Measurements from ENCODE around the gene NRAS.
"Not testable (repeated sequence)": the region's sequence is repeated elsewhere in the genome, so short reads cannot be mapped to it uniquely, and the experiment has no call there.

Gene NRAS

GRCh38 chr1:114755006-114755931, 38.7 kb upstream of the NRAS start:
- TF ChIP-seq, protein P1, sequence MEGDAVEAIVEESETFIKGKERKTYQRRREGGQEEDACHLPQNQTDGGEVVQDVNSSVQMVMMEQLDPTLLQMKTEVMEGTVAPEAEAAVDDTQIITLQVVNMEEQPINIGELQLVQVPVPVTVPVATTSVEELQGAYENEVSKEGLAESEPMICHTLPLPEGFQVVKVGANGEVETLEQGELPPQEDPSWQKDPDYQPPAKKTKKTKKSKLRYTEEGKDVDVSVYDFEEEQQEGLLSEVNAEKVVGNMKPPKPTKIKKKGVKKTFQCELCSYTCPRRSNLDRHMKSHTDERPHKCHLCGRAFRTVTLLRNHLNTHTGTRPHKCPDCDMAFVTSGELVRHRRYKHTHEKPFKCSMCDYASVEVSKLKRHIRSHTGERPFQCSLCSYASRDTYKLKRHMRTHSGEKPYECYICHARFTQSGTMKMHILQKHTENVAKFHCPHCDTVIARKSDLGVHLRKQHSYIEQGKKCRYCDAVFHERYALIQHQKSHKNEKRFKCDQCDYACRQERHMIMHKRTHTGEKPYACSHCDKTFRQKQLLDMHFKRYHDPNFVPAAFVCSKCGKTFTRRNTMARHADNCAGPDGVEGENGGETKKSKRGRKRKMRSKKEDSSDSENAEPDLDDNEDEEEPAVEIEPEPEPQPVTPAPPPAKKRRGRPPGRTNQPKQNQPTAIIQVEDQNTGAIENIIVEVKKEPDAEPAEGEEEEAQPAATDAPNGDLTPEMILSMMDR (IDR thresholded peaks at IDR 0.05; ENCODE audit: low read depth, low read length): no peak
- no peak for DNase-seq (ENCODE audit: extremely low read depth, low read depth)

GRCh38 chr1:114753702-114754101, 37.1 kb upstream of the NRAS start:
- DNase-seq (ENCODE audit: extremely low read depth, low read depth): not testable (repeated sequence)

- TF ChIP-seq, protein P1 (IDR thresholded peaks at IDR 0.05; ENCODE audit: low read depth, low read length): no peak
- no peak for DNase-seq (ENCODE audit: extremely low read depth, low read depth)
These were observed 36.6 kb upstream of the NRAS start for GRCh38 chr1:114753143-114753542.

DNA sequence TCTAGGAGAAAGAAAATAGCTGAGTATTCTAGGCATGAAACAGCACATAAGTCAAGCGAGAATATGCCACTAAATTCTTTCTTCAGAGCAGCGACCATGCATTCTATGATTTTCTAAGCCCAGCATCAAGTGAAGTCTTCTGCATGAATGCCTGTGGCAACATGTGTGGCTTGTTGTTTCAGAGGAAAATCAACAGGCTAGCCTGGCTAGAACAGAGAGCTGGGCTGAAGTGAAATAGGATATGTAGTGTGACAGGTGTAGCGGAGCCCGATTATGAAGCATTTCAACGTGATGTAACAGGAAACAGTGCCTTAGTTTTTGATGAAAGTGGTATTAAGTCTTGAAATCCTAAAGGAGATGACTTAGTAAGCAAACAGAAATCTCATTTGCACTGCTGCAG, 34.2 kb upstream of the NRAS start:
- TF ChIP-seq, protein P1 (IDR thresholded peaks at IDR 0.05; ENCODE audit: low read depth, low read length): no peak
- DNase-seq (ENCODE audit: extremely low read depth, low read depth): no peak

DNA sequence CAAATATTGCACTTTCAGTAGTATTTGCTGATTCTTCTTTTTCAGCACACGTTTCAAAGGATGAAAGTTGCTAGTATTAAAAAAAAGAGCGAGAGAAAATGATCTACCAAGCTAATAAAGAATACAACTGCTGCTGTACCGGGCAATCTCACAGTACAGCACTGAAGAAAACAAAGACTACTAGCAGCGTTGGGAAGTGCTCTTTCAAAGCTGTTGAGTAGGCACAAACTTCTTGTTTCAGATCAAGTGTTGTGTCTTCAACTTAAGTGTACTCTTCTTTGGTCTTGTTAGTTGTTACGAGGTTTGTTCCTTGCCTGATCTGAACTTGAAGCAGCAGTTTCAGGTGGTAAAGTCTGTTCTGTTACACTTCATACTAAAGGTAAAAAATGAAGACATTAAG, 33.3 kb upstream of the NRAS start:
- DNase-seq (ENCODE audit: extremely low read depth, low read depth): no peak
- TF ChIP-seq, protein P1 (IDR thresholded peaks at IDR 0.05; ENCODE audit: low read depth, low read length): no peak

- TF ChIP-seq, protein P1 (IDR thresholded peaks at IDR 0.05; ENCODE audit: low read depth, low read length): no peak
- no peak for DNase-seq (ENCODE audit: extremely low read depth, low read depth)
These were observed 30.0 kb upstream of the NRAS start for GRCh38 chr1:114746450-114747121.

GRCh38 chr1:114745291-114745690, 28.7 kb upstream of the NRAS start:
- DNase-seq (ENCODE audit: extremely low read depth, low read depth): no peak
- TF ChIP-seq, protein P1 (IDR thresholded peaks at IDR 0.05; ENCODE audit: low read depth, low read length): no peak

Measured in AG09319 (cell line).